Measurements from ENCODE around the gene LRP1B. TPM values are rescaled to one million over a fixed set of nuclear protein-coding genes. Genes with fewer than 3 reads are reported as not detected.

Gene LRP1B
- total RNA-seq, 2 donors from 2014 or later, result 0.79 to 1.8 TPM

DNA sequence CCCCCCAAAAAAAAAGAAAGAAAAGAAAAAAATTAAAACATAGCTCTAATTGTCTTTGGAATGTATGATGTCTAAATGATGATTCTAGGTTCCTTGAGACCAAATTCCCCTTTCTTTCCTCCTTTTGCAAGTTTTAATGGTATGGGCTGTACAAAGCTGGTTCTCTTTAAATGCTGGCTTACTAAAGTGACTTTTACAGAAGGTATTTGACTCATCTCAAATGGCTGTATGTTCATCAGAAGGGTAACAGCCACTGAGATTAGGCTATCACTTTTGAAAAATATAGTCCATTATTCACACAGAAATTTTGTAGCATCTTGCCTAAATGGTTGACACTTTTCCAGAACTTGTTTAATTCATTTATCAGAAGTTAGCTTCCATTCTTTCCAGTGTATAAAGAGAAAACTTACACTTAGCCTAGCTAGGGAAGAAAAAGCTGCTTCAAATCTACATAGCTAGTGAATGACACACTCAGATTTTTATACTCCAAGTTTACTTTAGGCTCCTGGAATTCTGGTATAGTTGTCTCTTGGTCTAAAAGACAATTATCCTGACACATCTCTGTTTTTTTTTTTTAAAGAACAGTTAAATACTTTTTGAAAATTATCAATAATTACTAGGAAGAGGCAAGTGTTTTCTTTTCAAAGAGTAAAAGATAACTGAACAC, 622.6 kb downstream of the LRP1B start:
- Mint-ChIP-seq H3K4me3 (no peak overlapping the region), H3K36me3 (ENCODE audit: low read depth) (no peaks in the 10 kb centered on the region), H3K9me3 (no peaks in the 10 kb centered on the region), H3K27me3 (ENCODE audit: insufficient read depth) (no peaks in the 10 kb centered on the region), H3K4me1 (peaks cover 3% of the 10 kb centered on the region), H3K27ac (no peak overlapping the region)
- TF ChIP-seq, protein P1, sequence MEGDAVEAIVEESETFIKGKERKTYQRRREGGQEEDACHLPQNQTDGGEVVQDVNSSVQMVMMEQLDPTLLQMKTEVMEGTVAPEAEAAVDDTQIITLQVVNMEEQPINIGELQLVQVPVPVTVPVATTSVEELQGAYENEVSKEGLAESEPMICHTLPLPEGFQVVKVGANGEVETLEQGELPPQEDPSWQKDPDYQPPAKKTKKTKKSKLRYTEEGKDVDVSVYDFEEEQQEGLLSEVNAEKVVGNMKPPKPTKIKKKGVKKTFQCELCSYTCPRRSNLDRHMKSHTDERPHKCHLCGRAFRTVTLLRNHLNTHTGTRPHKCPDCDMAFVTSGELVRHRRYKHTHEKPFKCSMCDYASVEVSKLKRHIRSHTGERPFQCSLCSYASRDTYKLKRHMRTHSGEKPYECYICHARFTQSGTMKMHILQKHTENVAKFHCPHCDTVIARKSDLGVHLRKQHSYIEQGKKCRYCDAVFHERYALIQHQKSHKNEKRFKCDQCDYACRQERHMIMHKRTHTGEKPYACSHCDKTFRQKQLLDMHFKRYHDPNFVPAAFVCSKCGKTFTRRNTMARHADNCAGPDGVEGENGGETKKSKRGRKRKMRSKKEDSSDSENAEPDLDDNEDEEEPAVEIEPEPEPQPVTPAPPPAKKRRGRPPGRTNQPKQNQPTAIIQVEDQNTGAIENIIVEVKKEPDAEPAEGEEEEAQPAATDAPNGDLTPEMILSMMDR (conservative IDR thresholded peaks at IDR 0.05), result no peak
- no peaks in the 10 kb centered on the region for H3K27me3 ChIP-seq (ENCODE audit: control insufficient read depth, insufficient read depth, low read length, poor library complexity, severe bottlenecking)
- no peak overlapping the region for H3K27ac ChIP-seq (ENCODE audit: low read depth, low read length)
- H3K9me3 ChIP-seq (ENCODE audit: control insufficient read depth, low read length), result no peaks in the 10 kb centered on the region
- no peak overlapping the region for H3K9ac ChIP-seq (ENCODE audit: extremely low read depth, low read length, poor library complexity, severe bottlenecking)
- H3K4me1 ChIP-seq (ENCODE audit: control insufficient read depth, insufficient read depth, low read length), result peaks cover 3% of the 10 kb centered on the region
- no peak for DNase-seq
- no peak overlapping the region for H3K4me3 ChIP-seq (ENCODE audit: low read length)
- no peaks in the 10 kb centered on the region for H3K36me3 ChIP-seq (ENCODE audit: control insufficient read depth, insufficient read depth, low read length)

DNA sequence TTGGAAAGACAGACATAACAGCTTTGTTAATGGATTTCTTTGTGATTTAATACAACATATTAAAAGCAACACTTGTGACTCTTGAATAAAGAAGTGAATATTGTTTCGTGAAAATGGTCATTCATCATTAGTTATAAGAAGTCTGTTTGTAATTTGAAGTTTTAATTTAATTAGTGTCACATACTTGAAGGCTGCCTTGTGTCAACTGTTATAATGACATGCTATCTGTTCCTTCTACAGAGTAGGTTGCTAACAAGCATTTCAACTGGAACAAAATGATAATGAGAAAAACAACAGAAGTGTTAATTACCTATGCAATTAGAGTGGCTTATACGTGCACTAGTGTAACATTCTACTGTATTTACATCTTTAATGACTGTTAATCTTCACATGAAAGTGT, 624.7 kb downstream of the LRP1B start:
- H3K27ac ChIP-seq (ENCODE audit: low read depth, low read length), result no peak overlapping the region

DNA sequence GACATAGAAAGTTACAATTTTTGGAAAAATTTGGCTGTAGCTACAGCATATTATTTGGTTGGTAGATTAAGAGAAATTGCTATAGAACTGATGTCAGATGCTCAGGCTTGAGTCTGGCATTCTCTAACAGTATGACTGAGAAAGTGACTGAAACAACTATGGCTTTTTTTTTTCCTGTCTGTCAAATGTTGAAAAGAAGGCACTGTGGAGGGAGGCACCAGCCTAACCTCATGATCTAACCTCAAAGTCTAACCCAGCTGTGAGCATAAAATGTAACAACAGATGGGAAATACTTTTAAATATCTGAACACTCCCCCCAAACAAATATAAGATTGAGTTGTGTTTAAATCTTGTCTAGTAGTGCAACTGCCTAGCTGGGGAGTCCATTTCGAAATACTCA, 629.1 kb downstream of the LRP1B start:
- DNase-seq, result no peak
- Mint-ChIP-seq H3K4me3 (no peak overlapping the region), H3K9me3 (no peaks in the 10 kb centered on the region), H3K27me3 (ENCODE audit: insufficient read depth) (no peaks in the 10 kb centered on the region), H3K4me1 (peaks cover 6% of the 10 kb centered on the region), H3K36me3 (ENCODE audit: low read depth) (no peaks in the 10 kb centered on the region), H3K27ac (no peak overlapping the region)
- Histone ChIP-seq H3K9me3 (ENCODE audit: control insufficient read depth, low read length) (no peaks in the 10 kb centered on the region), H3K4me3 (ENCODE audit: low read length) (no peak overlapping the region), H3K27me3 (ENCODE audit: control insufficient read depth, insufficient read depth, low read length, poor library complexity, severe bottlenecking) (no peaks in the 10 kb centered on the region), H3K4me1 (ENCODE audit: control insufficient read depth, insufficient read depth, low read length) (peaks cover 3% of the 10 kb centered on the region), H3K9ac (ENCODE audit: extremely low read depth, low read length, poor library complexity, severe bottlenecking) (no peak overlapping the region), H3K27ac (ENCODE audit: low read depth, low read length) (no peak overlapping the region), H3K36me3 (ENCODE audit: control insufficient read depth, insufficient read depth, low read length) (no peaks in the 10 kb centered on the region)
- WGBS, 2 experiments (ENCODE audit: insufficient coverage in 1 of 2, insufficient read length in 1 of 2), result 100% methylated on average over 1 of the region's 1 CpG; no CpG with 5 or more reads in 1 of the 2 experiments
- TF ChIP-seq, protein P1 (conservative IDR thresholded peaks at IDR 0.05), result no peak

More for the DNA sequence above, 624.7 kb downstream of the LRP1B start:
- no peak for DNase-seq
- TF ChIP-seq, protein P1 (conservative IDR thresholded peaks at IDR 0.05), result no peak
- H3K36me3 ChIP-seq (ENCODE audit: control insufficient read depth, insufficient read depth, low read length), result no peaks in the 10 kb centered on the region
- H3K9me3 ChIP-seq (ENCODE audit: control insufficient read depth, low read length), result no peaks in the 10 kb centered on the region
- H3K9me3 Mint-ChIP-seq, result no peaks in the 10 kb centered on the region
- WGBS, 2 experiments (ENCODE audit: insufficient coverage in 1 of 2, insufficient read length in 1 of 2), result 82 to 100% methylated on average over 1 to 2 of the region's 2 CpGs
- H3K27ac Mint-ChIP-seq, result no peak overlapping the region
- peaks cover 3% of the 10 kb centered on the region for H3K4me1 Mint-ChIP-seq
- peaks cover 3% of the 10 kb centered on the region for H3K4me1 ChIP-seq (ENCODE audit: control insufficient read depth, insufficient read depth, low read length)
- H3K27me3 ChIP-seq (ENCODE audit: control insufficient read depth, insufficient read depth, low read length, poor library complexity, severe bottlenecking), result no peaks in the 10 kb centered on the region
- H3K4me3 ChIP-seq (ENCODE audit: low read length), result no peak overlapping the region
- H3K36me3 Mint-ChIP-seq (ENCODE audit: low read depth), result no peaks in the 10 kb centered on the region
- no peak overlapping the region for H3K4me3 Mint-ChIP-seq
- H3K9ac ChIP-seq (ENCODE audit: extremely low read depth, low read length, poor library complexity, severe bottlenecking), result no peak overlapping the region
- no peaks in the 10 kb centered on the region for H3K27me3 Mint-ChIP-seq (ENCODE audit: insufficient read depth)
